Mesendoderm (in vitro differentiated cells): ENCODE data around the gene MLKL.

Source experiments
- DNase-seq: peaks from one replicate; pipeline ENCODE4 v3.0.0; 2013
- H2AK5ac ChIP-seq: 2 replicates; pipeline ENCODE4 v1.6.1; 2013; ENCODE audit warnings: low read length, inconsistent platforms
- H2BK120ac ChIP-seq: 2 replicates; pipeline ENCODE4 v1.6.1; 2013; ENCODE audit warnings: low read depth, mild to moderate bottlenecking, low read length, moderate library complexity, mixed read lengths
- H2BK15ac ChIP-seq: replicated peaks from 2 replicates; pipeline ENCODE4 v1.6.1; 2013; ENCODE audit warnings: low read depth, mild to moderate bottlenecking, moderate library complexity
- H2BK5ac ChIP-seq: 2 replicates; pipeline ENCODE4 v1.6.1; 2013; ENCODE audit warnings: low read length, inconsistent platforms
- H3K18ac ChIP-seq: 2 replicates; pipeline ENCODE4 v1.6.1; 2013; ENCODE audit warnings: mild to moderate bottlenecking, low read length, mixed read lengths
- H3K23ac ChIP-seq: one replicate; pipeline ENCODE4 v1.6.1; 2013; ENCODE audit warnings: low read length
- H3K27ac ChIP-seq: 2 replicates; pipeline ENCODE4 v1.5.1; 2013; ENCODE audit warnings: low read depth, mild to moderate bottlenecking, inconsistent platforms, low read length, moderate library complexity
- H3K27me3 ChIP-seq: 2 replicates; pipeline ENCODE4 v1.6.1; 2013; ENCODE audit warnings: low read length, control low read depth, mild to moderate bottlenecking, inconsistent platforms; ENCODE audit not compliant: insufficient read depth, poor library complexity
- H3K36me3 ChIP-seq: 2 replicates; pipeline ENCODE4 v1.6.1; 2013; ENCODE audit warnings: low read length, inconsistent platforms; ENCODE audit not compliant: control insufficient read depth, insufficient read depth
- H3K4ac ChIP-seq: one replicate; pipeline ENCODE4 v1.6.1; 2013; ENCODE audit warnings: low read depth, mild to moderate bottlenecking, low read length, moderate library complexity
- H3K4me1 ChIP-seq: 2 replicates; pipeline ENCODE4 v1.6.1; 2013; ENCODE audit warnings: low read depth, low read length, inconsistent platforms; ENCODE audit not compliant: control insufficient read depth
- H3K4me2 ChIP-seq: 2 replicates; pipeline ENCODE4 v1.6.1; 2013; ENCODE audit warnings: low read length
- H3K4me3 ChIP-seq: 2 replicates; pipeline ENCODE4 v1.5.1; 2013; ENCODE audit warnings: mild to moderate bottlenecking, low read length
- H3K56ac ChIP-seq: one replicate; pipeline ENCODE4 v1.6.1; 2013; ENCODE audit warnings: low read length
- H3K79me1 ChIP-seq: 2 replicates; pipeline ENCODE4 v1.6.1; 2013; ENCODE audit warnings: low read length, inconsistent platforms
- H3K79me2 ChIP-seq: 2 replicates; pipeline ENCODE4 v1.6.1; 2013; ENCODE audit warnings: mild to moderate bottlenecking, low read length; ENCODE audit not compliant: control insufficient read depth, insufficient read depth
- H3K9ac ChIP-seq: 2 replicates; pipeline ENCODE4 v1.6.1; 2013; ENCODE audit warnings: low read length, inconsistent platforms
- H4K5ac ChIP-seq: one replicate; pipeline ENCODE4 v1.6.1; 2013; ENCODE audit warnings: low read length
- H4K8ac ChIP-seq: one replicate; pipeline ENCODE4 v1.6.1; 2013; ENCODE audit warnings: low read depth, mild to moderate bottlenecking, control low read depth, low read length, moderate library complexity
- WGBS: extraction: QIAGEN DNeasy Blood & Tissue Kit; methylation state at CpG from one replicate; pipeline ENCODE4 v1.1.7; 2013; ENCODE audit warnings: low lambda C conversion rate, missing lambda C conversion rate; ENCODE audit not compliant: insufficient coverage; ENCODE audit errors: extremely low coverage; 5-methylcytosine and 5-hydroxymethylcytosine counted together

Gene MLKL

GRCh38 chr16:74717367-74717766 is 16.7 kb upstream of the MLKL start:
- no peak overlapping the region for H2BK15ac ChIP-seq
- H2BK120ac ChIP-seq, result no peak overlapping the region
- no peak overlapping the region for H2BK5ac ChIP-seq
- H2AK5ac ChIP-seq, result no peak overlapping the region
- H3K27ac ChIP-seq, result no peak overlapping the region
- H3K4ac ChIP-seq, result no peak overlapping the region
- H3K4me3 ChIP-seq, result no peak overlapping the region
- no peak overlapping the region for H3K9ac ChIP-seq
- H4K5ac ChIP-seq, result no peak overlapping the region
- no peak overlapping the region for H3K56ac ChIP-seq
- no peak overlapping the region for H3K4me2 ChIP-seq
- H3K4me1 ChIP-seq, result no peaks in the 10 kb centered on the region
- no peaks in the 10 kb centered on the region for H3K36me3 ChIP-seq
- H3K23ac ChIP-seq, result no peak overlapping the region
- H4K8ac ChIP-seq, result no peak overlapping the region
- no peak for DNase-seq
- no peaks in the 10 kb centered on the region for H3K27me3 ChIP-seq
- no peak overlapping the region for H3K18ac ChIP-seq
- H3K79me2 ChIP-seq, result no peaks in the 10 kb centered on the region
- no CpG with 5 or more reads among the region's 7 CpGs for WGBS
- H3K79me1 ChIP-seq, result no peaks in the 10 kb centered on the region

DNA sequence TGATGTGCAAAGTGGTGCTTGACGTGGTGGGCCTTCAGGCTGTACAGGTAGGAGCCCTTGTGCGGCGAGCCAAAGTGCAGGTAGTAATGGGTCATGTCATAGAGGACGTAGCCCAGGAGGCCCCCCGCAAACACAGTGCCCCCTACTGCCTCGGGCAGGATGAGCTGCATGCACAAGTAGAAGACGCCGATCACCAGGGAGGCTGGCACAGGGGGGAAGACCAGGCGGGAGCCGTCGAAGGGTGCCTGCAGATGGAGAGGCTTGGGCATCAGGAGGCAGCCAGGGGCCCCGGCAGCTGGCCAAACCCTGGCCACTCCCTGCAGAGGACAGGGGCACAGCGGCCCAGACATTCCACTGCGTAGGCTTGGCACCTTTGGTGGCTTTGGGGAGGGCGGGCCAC is 15.7 kb upstream of the MLKL start:
- H4K5ac ChIP-seq, result no peak overlapping the region
- H3K79me1 ChIP-seq, result no peaks in the 10 kb centered on the region
- H3K4ac ChIP-seq, result no peak overlapping the region
- H4K8ac ChIP-seq, result no peak overlapping the region
- H2BK120ac ChIP-seq, result no peak overlapping the region
- no peak overlapping the region for H3K23ac ChIP-seq
- H2BK15ac ChIP-seq, result no peak overlapping the region
- no peak overlapping the region for H3K9ac ChIP-seq
- H2BK5ac ChIP-seq, result no peak overlapping the region
- no peak for DNase-seq
- H3K56ac ChIP-seq, result no peak overlapping the region
- no peaks in the 10 kb centered on the region for H3K36me3 ChIP-seq
- no peak overlapping the region for H3K4me3 ChIP-seq
- H2AK5ac ChIP-seq, result no peak overlapping the region
- no peak overlapping the region for H3K27ac ChIP-seq
- no peaks in the 10 kb centered on the region for H3K27me3 ChIP-seq
- H3K18ac ChIP-seq, result no peak overlapping the region
- no peaks in the 10 kb centered on the region for H3K79me2 ChIP-seq
- no CpG with 5 or more reads among the region's 15 CpGs for WGBS
- H3K4me2 ChIP-seq, result no peak overlapping the region
- no peaks in the 10 kb centered on the region for H3K4me1 ChIP-seq

DNA sequence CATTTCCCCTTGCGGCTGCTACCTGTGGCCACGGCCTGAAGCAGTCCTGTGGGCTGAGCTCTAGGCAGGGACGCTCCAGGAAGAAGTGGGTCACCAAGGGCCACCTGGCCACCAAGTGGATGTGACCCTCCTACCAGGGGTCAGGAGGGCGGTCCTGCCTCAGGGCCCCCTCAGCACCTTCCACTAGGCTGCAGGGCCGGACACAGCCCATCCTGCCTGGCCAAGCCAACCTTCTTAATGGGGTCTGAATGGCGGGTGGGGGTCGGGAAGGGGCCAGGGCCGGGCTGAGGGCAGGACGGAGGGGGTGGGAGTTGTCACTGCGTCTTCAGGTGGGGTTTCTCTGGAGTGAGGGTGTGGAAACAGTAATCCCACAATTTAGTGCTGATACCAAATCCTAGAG is 13.2 kb upstream of the MLKL start:
- Histone ChIP-seq H3K27me3 (no peaks in the 10 kb centered on the region), H2BK120ac (no peak overlapping the region), H3K4ac (no peak overlapping the region), H3K79me2 (no peaks in the 10 kb centered on the region), H3K4me2 (no peak overlapping the region), H3K18ac (no peak overlapping the region), H3K27ac (no peak overlapping the region), H2AK5ac (no peak overlapping the region), H3K4me1 (no peaks in the 10 kb centered on the region), H3K4me3 (no peak overlapping the region), H3K9ac (no peak overlapping the region), H4K5ac (no peak overlapping the region), H2BK15ac (no peak overlapping the region), H2BK5ac (no peak overlapping the region), H4K8ac (no peak overlapping the region), H3K79me1 (no peaks in the 10 kb centered on the region), H3K36me3 (no peaks in the 10 kb centered on the region), H3K23ac (no peak overlapping the region), H3K56ac (no peak overlapping the region)
- no CpG with 5 or more reads among the region's 10 CpGs for WGBS
- no peak for DNase-seq

- Histone ChIP-seq H3K27me3 (no peaks in the 10 kb centered on the region), H2BK120ac (no peak overlapping the region), H3K4me1 (no peaks in the 10 kb centered on the region), H3K9ac (no peak overlapping the region), H3K79me1 (no peaks in the 10 kb centered on the region), H3K36me3 (no peaks in the 10 kb centered on the region), H4K5ac (no peak overlapping the region), H3K4me2 (no peak overlapping the region), H3K18ac (no peak overlapping the region), H2BK5ac (no peak overlapping the region), H3K56ac (no peak overlapping the region), H3K4ac (no peak overlapping the region), H3K79me2 (no peaks in the 10 kb centered on the region), H3K4me3 (no peak overlapping the region), H2AK5ac (no peak overlapping the region), H3K23ac (no peak overlapping the region), H4K8ac (no peak overlapping the region), H3K27ac (no peak overlapping the region), H2BK15ac (no peak overlapping the region)
- WGBS, result no CpG with 5 or more reads among the region's 10 CpGs
- no peak for DNase-seq
Observed at GRCh38 chr16:74713325-74713724, 12.7 kb upstream of the MLKL start.

- Histone ChIP-seq H3K79me1 (no peaks in the 10 kb centered on the region), H3K56ac (no peak overlapping the region), H2BK120ac (no peak overlapping the region), H3K9ac (no peak overlapping the region), H3K4me1 (no peaks in the 10 kb centered on the region), H2BK5ac (no peak overlapping the region), H4K8ac (no peak overlapping the region), H3K4me2 (no peak overlapping the region), H3K27ac (no peak overlapping the region), H3K79me2 (no peaks in the 10 kb centered on the region), H4K5ac (no peak overlapping the region), H2BK15ac (no peak overlapping the region), H3K27me3 (no peaks in the 10 kb centered on the region), H3K36me3 (no peaks in the 10 kb centered on the region), H3K23ac (no peak overlapping the region), H3K18ac (no peak overlapping the region), H2AK5ac (no peak overlapping the region), H3K4me3 (no peak overlapping the region), H3K4ac (no peak overlapping the region)
- no peak for DNase-seq
- WGBS, result no CpG with 5 or more reads among the region's 12 CpGs
Observed at GRCh38 chr16:74711938-74712337, 11.3 kb upstream of the MLKL start.

GRCh38 chr16:74710401-74710800 is 9.7 kb upstream of the MLKL start:
- no peaks in the 10 kb centered on the region for H3K79me2 ChIP-seq
- WGBS, result no CpG with 5 or more reads among the region's 8 CpGs
- H3K56ac ChIP-seq, result no peak overlapping the region
- H4K5ac ChIP-seq, result no peak overlapping the region
- no peak overlapping the region for H3K27ac ChIP-seq
- H3K4ac ChIP-seq, result no peak overlapping the region
- no peak overlapping the region for H3K9ac ChIP-seq
- no peak overlapping the region for H2AK5ac ChIP-seq
- H3K23ac ChIP-seq, result no peak overlapping the region
- H3K4me3 ChIP-seq, result no peak overlapping the region
- no peak overlapping the region for H2BK120ac ChIP-seq
- no peaks in the 10 kb centered on the region for H3K4me1 ChIP-seq
- no peak overlapping the region for H3K4me2 ChIP-seq
- H3K36me3 ChIP-seq, result no peaks in the 10 kb centered on the region
- H3K79me1 ChIP-seq, result no peaks in the 10 kb centered on the region
- H2BK15ac ChIP-seq, result no peak overlapping the region
- no peak overlapping the region for H4K8ac ChIP-seq
- DNase-seq, result no peak
- no peak overlapping the region for H2BK5ac ChIP-seq
- no peaks in the 10 kb centered on the region for H3K27me3 ChIP-seq
- H3K18ac ChIP-seq, result no peak overlapping the region
